GM21576 (cell line): ENCODE results near the gene TM4SF4.
A peak's percentile ranks its signal among the peaks of the same experiment; 100 is the strongest.

Experiments used
- ATAC-seq: cut with Tn5 transposase; IDR thresholded peaks from one replicate; pipeline ENCODE4 v1.9.1; 2021; ENCODE audit warnings: mild to moderate bottlenecking, moderate library complexity; ENCODE audit not compliant: unreplicated experiment

TM4SF4 gene

GRCh38 chr3:149454746-149455145, 19.8 kb upstream of the TM4SF4 start:
- ATAC-seq: no peak

- ATAC-seq: no peak
These were observed 19.1 kb upstream of the TM4SF4 start for GRCh38 chr3:149455366-149455765.

- no peak for ATAC-seq
These were observed 18.5 kb upstream of the TM4SF4 start for GRCh38 chr3:149455989-149456388.

GRCh38 chr3:149459491-149460059, 14.9 kb upstream of the TM4SF4 start:
- ATAC-seq: no peak

GRCh38 chr3:149460117-149460516, 14.4 kb upstream of the TM4SF4 start:
- ATAC-seq: no peak

GRCh38 chr3:149462051-149462450, 12.4 kb upstream of the TM4SF4 start:
- ATAC-seq: no peak

- ATAC-seq: no peak
These were observed 11.9 kb upstream of the TM4SF4 start for GRCh38 chr3:149462581-149463011.

- ATAC-seq: no peak
These were observed 10.6 kb upstream of the TM4SF4 start for GRCh38 chr3:149463921-149464320.

- no peak for ATAC-seq
These were observed 9.8 kb upstream of the TM4SF4 start for GRCh38 chr3:149464542-149465328.

- ATAC-seq: no peak
These were observed 9.1 kb upstream of the TM4SF4 start for GRCh38 chr3:149465351-149465883.

GRCh38 chr3:149466192-149466591, 8.3 kb upstream of the TM4SF4 start:
- no peak for ATAC-seq

GRCh38 chr3:149468504-149469212, 5.8 kb upstream of the TM4SF4 start:
- peak; percentile 97 for ATAC-seq

GRCh38 chr3:149470381-149470780, 4.1 kb upstream of the TM4SF4 start:
- no peak for ATAC-seq

- no peak for ATAC-seq
These were observed 2.3 kb upstream of the TM4SF4 start for GRCh38 chr3:149472030-149472797.

GRCh38 chr3:149473357-149474249, 894 bp upstream of the TM4SF4 start:
- ATAC-seq: no peak

- no peak for ATAC-seq
These were observed 1.1 kb downstream of the TM4SF4 start for GRCh38 chr3:149475451-149476060.

GRCh38 chr3:149476225-149476624, 1.7 kb downstream of the TM4SF4 start:
- ATAC-seq: no peak

GRCh38 chr3:149479621-149480325, 5.3 kb downstream of the TM4SF4 start:
- ATAC-seq: no peak
